ENCODE data around the gene HDAC4. TPM values are rescaled to one million over a fixed set of nuclear protein-coding genes. Genes with fewer than 3 reads are reported as not detected.

The HDAC4 gene
- total and polyA plus RNA-seq, 2 of the 8 experiments (the other 6 are each of a cell fraction or from before 2014, with no cell fraction given): 15.4 to 31.5 TPM

DNA sequence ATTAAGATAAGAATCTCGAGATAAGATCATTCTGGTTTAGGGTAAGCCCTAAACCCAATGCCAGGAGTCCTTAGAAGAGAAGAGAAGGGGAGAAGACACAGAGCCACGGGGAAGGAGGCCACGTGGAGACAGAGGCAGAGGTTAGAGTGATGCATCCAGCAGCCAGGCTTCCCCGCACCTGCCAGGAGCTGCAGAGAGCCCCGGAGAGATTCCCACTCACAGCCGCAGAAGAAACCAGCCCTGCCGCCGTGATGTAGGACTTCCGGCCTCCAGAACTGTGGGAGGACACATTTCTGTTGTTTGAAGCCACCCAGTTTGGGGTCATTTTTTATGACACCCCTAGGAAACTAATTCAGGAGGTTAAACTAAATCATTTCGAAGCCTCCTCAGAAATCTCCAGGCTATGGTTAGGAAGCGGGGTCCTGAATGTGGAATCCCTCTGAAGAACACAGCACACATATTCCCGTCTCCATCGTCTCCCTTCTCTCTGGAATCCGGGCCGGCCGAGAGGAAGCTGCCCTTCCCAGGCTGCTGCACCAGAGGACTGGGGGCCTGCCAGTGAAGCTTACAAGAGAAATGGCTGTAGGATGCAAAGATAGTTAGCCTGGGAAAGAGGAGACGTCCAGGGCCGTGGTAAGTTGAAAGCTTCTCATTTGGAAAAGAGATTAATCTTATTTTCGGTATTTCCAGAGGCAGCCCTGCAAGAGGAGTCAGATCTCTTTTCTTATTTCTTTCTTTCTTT is 396.4 kb downstream of the HDAC4 start:
- no peak overlapping the region for H3K4me3 ChIP-seq (ENCODE audit: extremely low read depth in 1 of 4, insufficient read depth in 2 of 4, low read depth in 3 of 4, low read length in 4 of 4)
- no peak overlapping the region for H2AK5ac ChIP-seq (ENCODE audit: low read depth, low read length)
- WGBS, 2 experiments (ENCODE audit: extremely low coverage in 1 of 2, insufficient coverage in 1 of 2, insufficient read length in 1 of 2, insufficient replicate concordance in 2 of 2, low coverage in 1 of 2, low lambda C conversion rate in 2 of 2, missing lambda C conversion rate in 1 of 2): 92% methylated on average over 19 of the region's 19 CpGs; no CpG with 5 or more reads in 1 of the 2 experiments
- H3K79me1 ChIP-seq (ENCODE audit: low read depth, low read length): no peaks in the 10 kb centered on the region
- no peaks in the 10 kb centered on the region; a peak in 2 of 7 replicates for H3K27me3 ChIP-seq (replicated peaks in 1 of 4; ENCODE audit: control insufficient read depth in 3 of 4, extremely low read depth in 1 of 4, insufficient read depth in 3 of 4, low read length in 3 of 4)
- no peak overlapping the region for H3K4ac ChIP-seq (replicated peaks; ENCODE audit: insufficient read length, low read depth, low read length)
- no peak overlapping the region for H3K23ac ChIP-seq (ENCODE audit: insufficient read length)
- no peak overlapping the region for H2AFZ ChIP-seq (ENCODE audit: low read length)
- no peak overlapping the region for H2BK15ac ChIP-seq (ENCODE audit: low read length)
- no peaks in the 10 kb centered on the region for H3K9me3 ChIP-seq (ENCODE audit: insufficient read depth in 2 of 2, low read depth in 1 of 2, low read length in 1 of 2)
- POLR2A ChIA-PET (ENCODE audit: partially characterized antibody): no interaction called here
- no peak overlapping the region for H2BK5ac ChIP-seq (ENCODE audit: low read depth, low read length)
- H3K4me1 ChIP-seq (replicated peaks in 1 of 4; ENCODE audit: control insufficient read depth in 3 of 4, insufficient read depth in 4 of 4, low read length in 3 of 4): peaks cover 0 to 5% (median 2%) of the 10 kb centered on the region in 4 experiments; a peak in 3 of 7 replicates
- no peak overlapping the region for H2BK120ac ChIP-seq (replicated peaks; ENCODE audit: low read depth, low read length)
- H4K5ac ChIP-seq (ENCODE audit: insufficient read length, low read depth, low read length): no peak overlapping the region
- H3K18ac ChIP-seq (ENCODE audit: extremely low read depth, low read length): no peak overlapping the region
- H2BK20ac ChIP-seq (ENCODE audit: low read length): no peak overlapping the region
- no peak overlapping the region for H3K56ac ChIP-seq (replicated peaks; ENCODE audit: insufficient read length, low read depth, low read length)
- no peaks in the 10 kb centered on the region for H3K36me3 ChIP-seq (ENCODE audit: control insufficient read depth in 2 of 4, insufficient read depth in 4 of 4, low read length in 3 of 4)
- CTCF ChIA-PET (ENCODE audit: partially characterized antibody): no interaction called here
- no peak overlapping the region for H4K91ac ChIP-seq (replicated peaks; ENCODE audit: insufficient read length, low read length)
- no peaks in the 10 kb centered on the region for H3K79me2 ChIP-seq (ENCODE audit: control insufficient read depth in 1 of 2, insufficient read depth in 2 of 2, low read length in 2 of 2)
- no peak overlapping the region for H4K8ac ChIP-seq (ENCODE audit: extremely low read depth, insufficient read depth, low read length)
- H3K9ac ChIP-seq (replicated peaks in 1 of 4; ENCODE audit: extremely low read depth in 1 of 4, low read depth in 3 of 4, low read length in 3 of 4): no peak overlapping the region
- no peak overlapping the region for H3K4me2 ChIP-seq (ENCODE audit: insufficient read depth in 1 of 2, low read depth in 2 of 2, low read length in 2 of 2)
- DNase-seq (ENCODE audit: low read depth in 1 of 2, low spot score in 2 of 2) (no peak), FAIRE-seq (no peak)
- H2BK12ac ChIP-seq (ENCODE audit: low read depth, low read length): no peak overlapping the region
- no peak overlapping the region for H3K14ac ChIP-seq (ENCODE audit: insufficient read length)
- H4K20me1 ChIP-seq (replicated peaks in 1 of 2; ENCODE audit: control insufficient read depth in 1 of 2, insufficient read depth in 2 of 2, low read length in 2 of 2): no peaks in the 10 kb centered on the region
- no peak overlapping the region for H3K27ac ChIP-seq (ENCODE audit: low read depth, low read length)
- H3K23me2 ChIP-seq (ENCODE audit: low read depth, low read length): no peaks in the 10 kb centered on the region
- TF ChIP-seq CBX5 (IDR thresholded peaks at IDR 0.05; ENCODE audit: low read depth, low read length): no peak
- no peak for TF ChIP-seq POLR2AphosphoS5 (IDR thresholded peaks at IDR 0.05; ENCODE audit: low read depth, low read length)
- TF ChIP-seq TBP (IDR thresholded peaks at IDR 0.05; ENCODE audit: low read depth, low read length): no peak
- no peak for TF ChIP-seq CEBPB (IDR thresholded peaks at IDR 0.05; ENCODE audit: low read depth, low read length)
- no peak for TF ChIP-seq CTBP2 (IDR thresholded peaks at IDR 0.05; ENCODE audit: borderline replicate concordance, insufficient read depth, insufficient read length, low read length)
- TF ChIP-seq BCL11A (IDR thresholded peaks at IDR 0.05; ENCODE audit: low read depth in 2 of 2, low read length in 2 of 2): no peak
- TF ChIP-seq GTF2F1 (IDR thresholded peaks at IDR 0.05; ENCODE audit: borderline replicate concordance, low read depth, low read length): no peak
- TF ChIP-seq CBX8 (IDR thresholded peaks at IDR 0.05; ENCODE audit: borderline replicate concordance, low read depth, low read length): no peak
- TF ChIP-seq KDM4A (IDR thresholded peaks at IDR 0.05; ENCODE audit: low read depth, low read length, severe bottlenecking): no peak
- no peak for TF ChIP-seq KDM5A (IDR thresholded peaks at IDR 0.05; ENCODE audit: low read length)
- no peak for TF ChIP-seq NRF1 (IDR thresholded peaks at IDR 0.05; ENCODE audit: low read depth, low read length)
- no peak for TF ChIP-seq SIX5 (IDR thresholded peaks at IDR 0.05; ENCODE audit: low read depth, low read length)

All from H1 (cell line).